Bronchial epithelial cell (primary cell): Measurements from ENCODE around the gene NUCB2. TPM values are rescaled to one million over a fixed set of nuclear protein-coding genes. Genes with fewer than 3 reads are reported as not detected.
"Not testable (repeated sequence)": the region's sequence is repeated elsewhere in the genome, so short reads cannot be mapped to it uniquely, and the experiment has no call there.

ENCODE experiments used
- DNase-seq: peaks from one replicate; pipeline ENCODE4 v3.0.0-alpha.2; 2010; ENCODE audit warnings: low read depth
- FAIRE-seq: peaks from 2 replicates; lab custom pipeline; 2011; peaks lifted over from hg19 to GRCh38; lab: Jason Lieb, UNC
- H3K27me3 ChIP-seq: 2 replicates; pipeline ENCODE4 v1.5.1; 2011; ENCODE audit warnings: low read length; ENCODE audit not compliant: control insufficient read depth, insufficient read depth
- H3K36me3 ChIP-seq: 2 replicates; pipeline ENCODE4 v1.5.1; 2011; ENCODE audit warnings: low read length; ENCODE audit not compliant: control insufficient read depth, insufficient read depth
- H3K4me3 ChIP-seq: 2 replicates; pipeline ENCODE4 v1.5.1; 2011; ENCODE audit warnings: mild to moderate bottlenecking, low read depth, low read length, control low read depth
- total RNA-seq: library from RNA; depleted of rRNA; stranded (reverse); fragments of >200 nt; gene quantifications from 2 replicates; pipeline ENCODE4 v1.2.1, GENCODE V29; 2014
- TF ChIP-seq, protein P1 (sequence below): IDR thresholded peaks from 2 replicates; pipeline ENCODE4 v1.5.1; 2011; ENCODE audit warnings: mild to moderate bottlenecking, moderate library complexity, low read length, control low read depth, inconsistent platforms; ENCODE audit not compliant: insufficient read depth, severe bottlenecking

The NUCB2 gene
- total RNA-seq, 1 donor from 2014 or later: 47.7 TPM

GRCh38 chr11:17266781-17267180 is 9.8 kb upstream of the NUCB2 start:
- FAIRE-seq: no peak
- DNase-seq: no peak

DNA sequence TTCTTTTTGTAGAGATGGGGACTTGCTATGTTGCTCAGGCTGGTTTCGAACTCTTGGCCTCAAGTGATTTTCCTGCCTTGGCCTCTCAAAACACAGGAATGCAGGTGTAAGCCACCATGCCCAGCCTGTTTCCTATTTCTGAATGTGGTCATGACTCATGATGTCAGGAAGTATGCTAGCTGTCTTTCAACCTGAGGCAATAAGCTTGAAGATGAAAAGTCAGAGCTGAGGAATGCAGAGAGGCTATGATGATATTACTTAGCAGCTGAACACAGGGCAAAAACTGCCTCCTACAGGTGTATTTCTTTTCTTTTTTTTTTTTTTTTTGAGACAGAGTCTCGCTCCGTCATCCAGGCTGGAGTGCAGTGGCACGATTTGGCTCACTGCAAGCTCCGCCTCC is 9.0 kb upstream of the NUCB2 start:
- no peaks in the 10 kb centered on the region for H3K36me3 ChIP-seq
- H3K4me3 ChIP-seq: no peak overlapping the region
- no peaks in the 10 kb centered on the region for H3K27me3 ChIP-seq
- peak; percentile 99 for DNase-seq
- peak; percentile 97 for FAIRE-seq
- TF ChIP-seq, protein P1, sequence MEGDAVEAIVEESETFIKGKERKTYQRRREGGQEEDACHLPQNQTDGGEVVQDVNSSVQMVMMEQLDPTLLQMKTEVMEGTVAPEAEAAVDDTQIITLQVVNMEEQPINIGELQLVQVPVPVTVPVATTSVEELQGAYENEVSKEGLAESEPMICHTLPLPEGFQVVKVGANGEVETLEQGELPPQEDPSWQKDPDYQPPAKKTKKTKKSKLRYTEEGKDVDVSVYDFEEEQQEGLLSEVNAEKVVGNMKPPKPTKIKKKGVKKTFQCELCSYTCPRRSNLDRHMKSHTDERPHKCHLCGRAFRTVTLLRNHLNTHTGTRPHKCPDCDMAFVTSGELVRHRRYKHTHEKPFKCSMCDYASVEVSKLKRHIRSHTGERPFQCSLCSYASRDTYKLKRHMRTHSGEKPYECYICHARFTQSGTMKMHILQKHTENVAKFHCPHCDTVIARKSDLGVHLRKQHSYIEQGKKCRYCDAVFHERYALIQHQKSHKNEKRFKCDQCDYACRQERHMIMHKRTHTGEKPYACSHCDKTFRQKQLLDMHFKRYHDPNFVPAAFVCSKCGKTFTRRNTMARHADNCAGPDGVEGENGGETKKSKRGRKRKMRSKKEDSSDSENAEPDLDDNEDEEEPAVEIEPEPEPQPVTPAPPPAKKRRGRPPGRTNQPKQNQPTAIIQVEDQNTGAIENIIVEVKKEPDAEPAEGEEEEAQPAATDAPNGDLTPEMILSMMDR: peak; percentile 31

More at GRCh38 chr11:17266781-17267180, 9.8 kb upstream of the NUCB2 start:
- Histone ChIP-seq H3K27me3 (no peaks in the 10 kb centered on the region), H3K4me3 (no peak overlapping the region), H3K36me3 (no peaks in the 10 kb centered on the region)
- TF ChIP-seq, protein P1: no peak

GRCh38 chr11:17268500-17268899 is 8.0 kb upstream of the NUCB2 start:
- not testable (repeated sequence) for H3K27me3 ChIP-seq, FAIRE-seq, H3K36me3 ChIP-seq, DNase-seq, H3K4me3 ChIP-seq

DNA sequence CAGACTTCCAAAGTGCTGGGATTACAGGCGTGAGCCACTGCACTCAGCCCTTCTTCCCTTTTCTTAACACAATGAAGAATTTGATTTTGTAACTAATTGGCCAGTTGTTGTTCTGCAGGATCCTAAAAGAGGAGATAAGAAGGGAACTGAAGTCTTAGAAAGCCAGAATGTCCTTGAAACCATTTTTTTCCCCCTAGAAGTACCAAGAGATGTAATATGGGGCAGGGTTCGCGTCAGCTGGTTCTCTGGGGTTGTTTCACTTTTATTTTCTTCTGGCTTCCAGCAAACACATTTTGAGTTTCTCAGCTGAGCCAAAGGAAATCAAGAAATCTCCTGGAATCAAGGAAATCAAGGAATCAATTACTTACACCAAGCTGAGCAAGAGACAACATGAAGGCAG is 7.6 kb upstream of the NUCB2 start:
- TF ChIP-seq, protein P1: no peak
- no peaks in the 10 kb centered on the region for H3K36me3 ChIP-seq
- no peak for FAIRE-seq
- no peak for DNase-seq
- no peaks in the 10 kb centered on the region for H3K27me3 ChIP-seq
- H3K4me3 ChIP-seq: no peak overlapping the region

DNA sequence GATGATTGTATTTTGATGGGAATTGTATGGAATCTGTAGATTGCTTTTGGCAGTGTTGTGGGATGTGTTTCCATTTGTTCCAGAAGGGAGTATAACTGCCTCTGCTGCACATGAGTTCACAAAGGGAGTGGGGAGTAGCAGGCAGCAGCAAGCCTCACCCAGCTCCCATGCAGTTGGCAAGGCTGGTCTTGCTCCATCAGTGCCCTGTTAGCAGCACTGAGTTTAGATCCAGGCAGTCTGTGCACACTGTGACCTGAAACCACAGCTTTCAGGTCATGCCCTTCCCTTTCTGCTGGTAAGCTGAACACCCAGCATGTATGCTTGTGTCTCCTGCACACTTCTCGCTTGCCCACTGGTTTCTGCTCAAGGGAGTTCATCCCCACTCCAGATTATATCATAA is 3.7 kb upstream of the NUCB2 start:
- TF ChIP-seq, protein P1: no peak
- no peak for FAIRE-seq
- Histone ChIP-seq H3K36me3 (no peaks in the 10 kb centered on the region), H3K4me3 (no peak overlapping the region), H3K27me3 (no peaks in the 10 kb centered on the region)
- DNase-seq: peak; percentile 29

DNA sequence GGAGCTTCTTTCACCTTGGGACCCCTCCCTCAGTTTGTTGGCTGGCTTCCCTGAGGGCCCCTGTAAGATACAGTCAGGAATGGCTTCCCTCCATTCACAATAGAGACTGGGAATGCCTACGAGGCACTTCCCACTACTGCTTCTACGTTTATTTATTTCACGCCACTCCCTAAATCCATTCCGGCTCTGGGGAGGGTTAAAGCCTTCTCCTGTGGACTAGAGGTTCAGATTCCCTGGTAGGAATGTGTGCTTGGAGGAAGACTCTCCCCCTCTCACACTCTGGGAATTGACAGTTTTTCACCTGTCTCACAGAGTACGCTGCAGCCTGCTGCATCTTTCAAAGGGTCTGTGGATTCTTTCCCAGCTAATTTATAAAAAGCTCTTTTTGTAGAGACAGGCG is 3.3 kb upstream of the NUCB2 start:
- DNase-seq (no peak), FAIRE-seq (no peak)
- H3K36me3 ChIP-seq: no peaks in the 10 kb centered on the region

More for the DNA sequence above, 3.3 kb upstream of the NUCB2 start:
- Histone ChIP-seq H3K4me3 (no peak overlapping the region), H3K27me3 (no peaks in the 10 kb centered on the region)
- TF ChIP-seq, protein P1: no peak
